GM06990 (cell line): ENCODE data around the gene ULK4.
"Not testable (repeated sequence)": the region's sequence is repeated elsewhere in the genome, so short reads cannot be mapped to it uniquely, and the experiment has no call there.

Source experiments
- DNase-seq: peaks from one replicate; pipeline ENCODE4 v3.0.0-alpha.2; 2011; ENCODE audit not compliant: insufficient read length; ENCODE audit errors: extremely low read depth
- H3K27me3 ChIP-seq: replicated peaks from 2 replicates; pipeline ENCODE4 v1.6.0; 2011; ENCODE audit warnings: low read length; ENCODE audit not compliant: control insufficient read depth, insufficient read depth
- H3K36me3 ChIP-seq: 2 replicates; pipeline ENCODE4 v1.5.1; 2011; ENCODE audit warnings: low read length; ENCODE audit not compliant: control insufficient read depth, insufficient read depth
- H3K4me3 ChIP-seq: replicated peaks from 2 replicates; pipeline ENCODE4 v1.5.1; 2011; ENCODE audit warnings: low read depth, mild to moderate bottlenecking, control low read depth, low read length
- TF ChIP-seq, protein P1 (sequence below): IDR thresholded peaks from 2 replicates; pipeline ENCODE4 v1.5.1; 2011; ENCODE audit warnings: low read length, control low read depth, mild to moderate bottlenecking, inconsistent platforms; ENCODE audit not compliant: insufficient read depth, poor library complexity, severe bottlenecking

The ULK4 gene

DNA sequence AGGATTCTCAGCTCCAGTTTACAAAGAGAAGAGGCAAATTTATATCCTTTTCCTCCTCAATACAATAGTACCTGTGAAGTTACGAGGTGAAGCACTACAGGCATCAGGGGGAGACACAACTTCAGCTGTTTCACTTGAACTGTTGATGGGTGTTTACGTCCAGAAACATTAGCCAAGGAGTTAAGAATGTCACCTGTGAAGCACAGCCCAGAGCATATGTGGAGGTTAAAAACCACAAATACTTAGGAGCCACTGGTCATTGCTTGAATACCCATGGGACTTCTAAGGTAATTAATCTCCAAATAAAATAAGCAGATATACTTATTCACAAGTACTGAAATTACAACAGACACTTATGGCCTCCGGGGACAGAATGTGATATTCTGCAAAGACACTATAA is 246.5 kb downstream of the ULK4 start:
- Histone ChIP-seq H3K27me3 (no peaks in the 10 kb centered on the region), H3K36me3 (no peaks in the 10 kb centered on the region), H3K4me3 (no peak overlapping the region)
- no peak for DNase-seq
- TF ChIP-seq, protein P1, sequence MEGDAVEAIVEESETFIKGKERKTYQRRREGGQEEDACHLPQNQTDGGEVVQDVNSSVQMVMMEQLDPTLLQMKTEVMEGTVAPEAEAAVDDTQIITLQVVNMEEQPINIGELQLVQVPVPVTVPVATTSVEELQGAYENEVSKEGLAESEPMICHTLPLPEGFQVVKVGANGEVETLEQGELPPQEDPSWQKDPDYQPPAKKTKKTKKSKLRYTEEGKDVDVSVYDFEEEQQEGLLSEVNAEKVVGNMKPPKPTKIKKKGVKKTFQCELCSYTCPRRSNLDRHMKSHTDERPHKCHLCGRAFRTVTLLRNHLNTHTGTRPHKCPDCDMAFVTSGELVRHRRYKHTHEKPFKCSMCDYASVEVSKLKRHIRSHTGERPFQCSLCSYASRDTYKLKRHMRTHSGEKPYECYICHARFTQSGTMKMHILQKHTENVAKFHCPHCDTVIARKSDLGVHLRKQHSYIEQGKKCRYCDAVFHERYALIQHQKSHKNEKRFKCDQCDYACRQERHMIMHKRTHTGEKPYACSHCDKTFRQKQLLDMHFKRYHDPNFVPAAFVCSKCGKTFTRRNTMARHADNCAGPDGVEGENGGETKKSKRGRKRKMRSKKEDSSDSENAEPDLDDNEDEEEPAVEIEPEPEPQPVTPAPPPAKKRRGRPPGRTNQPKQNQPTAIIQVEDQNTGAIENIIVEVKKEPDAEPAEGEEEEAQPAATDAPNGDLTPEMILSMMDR: no peak

DNA sequence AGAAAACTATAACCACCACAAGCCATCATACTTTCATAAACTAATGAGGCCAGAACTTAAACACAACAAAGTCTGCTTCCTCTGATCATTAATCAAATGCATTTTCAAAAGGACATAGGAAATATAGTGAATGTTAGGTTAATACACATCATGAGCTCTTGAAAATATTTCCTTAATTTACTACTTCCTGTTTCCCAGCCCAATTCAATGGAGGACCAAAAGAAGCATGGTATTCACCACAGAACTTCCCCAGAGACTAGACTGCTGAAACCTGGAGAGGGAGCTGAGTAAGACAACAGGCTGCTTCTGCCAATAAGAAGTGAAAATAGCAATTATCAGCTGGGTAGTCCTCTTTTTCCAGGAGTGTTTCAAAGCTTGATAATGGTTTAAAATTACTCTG is 250.3 kb downstream of the ULK4 start:
- no peaks in the 10 kb centered on the region for H3K36me3 ChIP-seq
- H3K4me3 ChIP-seq: no peak overlapping the region
- H3K27me3 ChIP-seq: no peaks in the 10 kb centered on the region
- TF ChIP-seq, protein P1: no peak
- DNase-seq: no peak

DNA sequence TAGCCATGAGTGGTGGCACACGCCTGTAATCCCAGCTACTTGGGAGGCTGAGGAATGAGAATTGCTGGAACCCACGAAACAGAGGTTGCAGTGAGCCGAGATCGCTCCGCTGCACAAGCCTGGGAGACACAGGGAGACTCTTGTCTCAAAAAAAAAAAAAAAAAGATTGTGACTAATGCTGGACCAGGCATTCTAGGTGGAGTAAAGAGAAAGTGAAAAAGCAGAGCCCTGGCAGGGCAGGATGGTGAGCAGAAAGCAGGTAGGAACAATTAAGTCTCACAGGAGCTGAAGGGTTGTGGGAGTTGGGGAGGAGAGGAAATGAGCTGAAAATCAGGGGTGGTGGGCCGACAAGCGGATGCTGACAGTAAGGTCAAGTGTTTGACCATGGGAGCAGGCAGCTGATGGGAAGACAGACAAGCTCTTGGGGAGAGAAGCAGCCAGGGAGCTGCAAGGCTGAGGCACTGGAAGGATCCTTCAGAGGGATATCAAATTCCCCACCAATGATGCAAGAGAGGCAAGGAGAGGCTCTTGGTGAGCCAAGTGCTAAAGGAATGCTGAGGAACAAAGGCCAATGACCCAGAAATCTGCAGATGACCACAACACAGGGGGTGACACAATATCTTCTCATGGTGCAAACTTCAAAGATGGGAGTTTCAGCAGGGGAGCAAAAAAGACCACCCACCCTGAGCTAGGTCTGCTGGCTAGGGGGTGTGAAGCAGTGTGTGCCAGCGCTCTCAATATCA is 251.1 kb downstream of the ULK4 start:
- DNase-seq: no peak
- Histone ChIP-seq H3K4me3 (no peak overlapping the region), H3K27me3 (no peaks in the 10 kb centered on the region), H3K36me3 (no peaks in the 10 kb centered on the region)
- TF ChIP-seq, protein P1: no peak

DNA sequence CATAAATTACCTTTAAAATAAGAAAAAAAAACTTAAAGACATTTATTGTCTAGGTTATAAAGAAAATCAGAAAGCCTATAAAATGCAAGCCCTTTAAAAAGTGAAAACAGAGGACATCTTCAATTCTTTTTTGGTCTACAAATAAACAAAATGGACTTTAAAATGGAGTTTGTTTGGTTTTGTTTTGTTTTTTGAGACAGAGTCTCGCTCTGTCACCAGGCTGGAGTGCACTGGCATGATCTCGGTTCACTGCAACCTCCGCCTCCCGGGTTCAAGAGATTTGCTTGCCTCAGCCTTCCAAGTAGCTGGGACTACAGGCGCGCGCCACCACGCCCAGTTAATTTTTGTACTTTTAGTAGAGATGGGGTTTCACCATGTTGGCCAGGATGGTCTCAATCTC is 252.7 kb downstream of the ULK4 start:
- not testable (repeated sequence) for H3K27me3 ChIP-seq, H3K36me3 ChIP-seq, DNase-seq, H3K4me3 ChIP-seq

DNA sequence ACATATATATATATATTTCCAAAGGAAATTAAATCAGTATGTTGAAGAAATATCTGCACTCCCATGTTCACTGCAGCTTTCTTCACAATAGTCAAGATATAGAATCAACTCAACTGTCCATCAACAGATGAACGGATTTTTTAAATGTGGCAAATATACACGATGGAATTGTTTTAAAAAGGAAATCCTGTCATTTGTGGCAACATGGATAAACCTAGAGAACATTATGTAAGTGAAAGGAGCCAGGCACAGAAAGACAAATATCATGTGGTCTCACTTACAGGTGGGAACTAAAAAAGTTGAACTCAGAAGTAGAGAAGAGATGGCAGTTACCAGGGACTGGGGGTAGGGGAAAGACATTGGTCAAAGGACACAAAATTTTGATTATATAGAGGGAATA is 253.7 kb downstream of the ULK4 start:
- TF ChIP-seq, protein P1: no peak
- H3K36me3 ChIP-seq: no peaks in the 10 kb centered on the region
- no peak for DNase-seq
- no peak overlapping the region for H3K4me3 ChIP-seq
- no peaks in the 10 kb centered on the region for H3K27me3 ChIP-seq

DNA sequence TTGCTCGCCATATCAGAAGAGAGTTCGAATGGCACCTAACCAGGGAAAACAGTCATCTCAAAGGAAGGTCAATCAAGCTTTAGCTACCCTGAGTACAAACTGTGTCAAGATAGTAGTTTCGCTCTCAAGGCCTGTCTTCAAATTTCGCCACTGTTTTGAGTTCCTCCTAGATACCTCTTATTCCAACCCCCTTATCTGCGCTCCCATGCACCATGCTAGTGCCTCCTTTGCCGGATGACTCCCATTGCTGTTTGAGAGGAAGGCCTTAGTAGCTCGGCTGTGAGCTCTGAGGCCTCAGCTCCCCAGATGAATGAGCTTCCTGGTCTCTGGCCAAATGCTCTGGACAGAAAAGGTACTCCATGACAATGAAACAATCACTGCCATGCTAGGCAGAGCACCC is 256.0 kb downstream of the ULK4 start:
- Histone ChIP-seq H3K4me3 (no peak overlapping the region), H3K27me3 (no peaks in the 10 kb centered on the region), H3K36me3 (no peaks in the 10 kb centered on the region)
- TF ChIP-seq, protein P1: no peak
- no peak for DNase-seq
